HG03135 (cell line): ENCODE measurements around the gene RPP14.
"Not testable (repeated sequence)": the region's sequence is repeated elsewhere in the genome, so short reads cannot be mapped to it uniquely, and the experiment has no call there.

ENCODE experiments used
- ATAC-seq: cut with Tn5 transposase; IDR thresholded peaks from one replicate; pipeline ENCODE4 v1.9.1; 2021; ENCODE audit warnings: mild to moderate bottlenecking, moderate library complexity; ENCODE audit not compliant: unreplicated experiment

The RPP14 gene

DNA sequence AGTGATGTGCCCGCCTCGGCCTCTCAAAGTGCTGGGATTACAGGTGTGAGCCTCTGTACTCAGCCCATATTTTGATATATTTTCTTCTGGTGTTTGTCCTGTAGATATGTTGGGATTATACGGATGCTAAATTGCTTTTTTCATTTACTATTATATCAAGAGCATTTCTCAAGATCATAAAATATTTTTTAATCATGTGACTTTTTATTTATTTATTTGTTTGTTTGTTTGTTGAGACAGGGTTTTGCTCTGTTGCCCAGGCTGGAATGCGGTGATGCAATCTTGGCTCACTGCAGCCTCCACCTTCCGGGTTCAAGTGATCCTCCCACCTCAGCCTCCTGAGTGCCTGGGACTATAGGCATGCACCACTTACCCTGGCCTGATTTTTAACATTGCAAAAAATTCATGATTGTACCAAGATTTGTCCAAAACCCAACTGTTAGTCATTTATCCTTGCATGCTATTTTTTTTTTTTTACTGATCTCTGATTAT, 23.9 kb downstream of the RPP14 start:
- no peak for ATAC-seq

DNA sequence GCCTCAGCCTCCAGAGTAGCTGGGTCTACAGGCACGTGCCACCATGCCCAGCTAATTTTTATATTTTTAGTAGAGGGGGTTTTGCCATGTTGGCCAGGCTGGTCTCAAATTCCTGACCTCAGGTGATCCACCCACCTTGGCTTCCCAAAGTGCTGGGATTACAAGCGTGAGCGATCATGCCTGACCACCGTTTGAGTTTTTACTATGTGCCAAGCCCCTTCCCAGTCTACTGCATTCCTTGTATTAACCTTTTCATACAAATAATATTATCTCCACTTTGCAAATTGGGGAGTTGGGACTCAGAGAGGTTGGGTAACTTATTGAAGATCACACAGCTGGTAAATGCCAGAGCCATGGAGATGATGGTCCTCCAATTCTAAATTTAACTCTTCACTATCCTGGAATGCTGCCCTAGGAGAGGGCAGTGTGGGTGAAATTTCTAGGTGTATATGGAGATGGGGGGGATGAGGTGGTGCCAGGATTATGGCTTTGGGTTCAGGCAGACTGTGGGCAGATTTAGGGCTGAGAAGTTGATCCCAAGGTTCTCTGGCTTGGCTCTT, 25.6 kb downstream of the RPP14 start:
- ATAC-seq: no peak

DNA sequence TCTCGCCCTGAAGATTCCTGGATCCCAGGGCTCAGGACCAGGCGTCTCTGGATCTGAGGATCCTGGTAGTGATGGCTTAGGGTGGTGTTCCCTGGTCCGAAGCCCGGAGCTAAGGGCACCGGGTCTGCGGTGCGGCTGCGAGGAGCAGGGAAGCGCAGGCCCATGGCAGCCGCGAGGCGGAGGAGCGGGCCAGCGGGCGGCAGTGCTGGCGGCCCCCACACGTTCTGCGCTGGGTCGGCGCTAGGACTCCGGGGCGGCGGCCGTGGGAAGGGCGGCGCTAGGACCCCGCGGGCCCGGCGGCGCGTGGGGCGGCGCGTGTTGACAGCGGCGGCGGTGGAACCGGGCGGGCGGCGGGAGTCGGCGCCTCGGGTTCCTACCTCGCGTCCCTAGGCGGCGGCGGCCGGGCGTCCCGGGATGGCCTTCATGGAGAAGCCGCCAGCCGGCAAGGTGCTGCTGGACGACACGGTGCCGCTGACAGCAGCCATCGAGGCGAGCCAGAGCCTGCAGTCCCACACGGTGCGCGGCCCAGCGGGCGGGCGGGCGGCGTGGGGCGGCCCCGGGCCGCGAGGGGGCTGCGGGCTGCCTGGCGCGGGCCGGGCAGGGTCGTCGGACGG, 26.6 kb downstream of the RPP14 start, which contains the start of gene PXK:
Gene PXK, plus strand, starts transcription at position 318 of the 614 bp plus-strand sequence. Its CDS starts 97 bp downstream, at position 415.
- peak; percentile 87 for ATAC-seq

DNA sequence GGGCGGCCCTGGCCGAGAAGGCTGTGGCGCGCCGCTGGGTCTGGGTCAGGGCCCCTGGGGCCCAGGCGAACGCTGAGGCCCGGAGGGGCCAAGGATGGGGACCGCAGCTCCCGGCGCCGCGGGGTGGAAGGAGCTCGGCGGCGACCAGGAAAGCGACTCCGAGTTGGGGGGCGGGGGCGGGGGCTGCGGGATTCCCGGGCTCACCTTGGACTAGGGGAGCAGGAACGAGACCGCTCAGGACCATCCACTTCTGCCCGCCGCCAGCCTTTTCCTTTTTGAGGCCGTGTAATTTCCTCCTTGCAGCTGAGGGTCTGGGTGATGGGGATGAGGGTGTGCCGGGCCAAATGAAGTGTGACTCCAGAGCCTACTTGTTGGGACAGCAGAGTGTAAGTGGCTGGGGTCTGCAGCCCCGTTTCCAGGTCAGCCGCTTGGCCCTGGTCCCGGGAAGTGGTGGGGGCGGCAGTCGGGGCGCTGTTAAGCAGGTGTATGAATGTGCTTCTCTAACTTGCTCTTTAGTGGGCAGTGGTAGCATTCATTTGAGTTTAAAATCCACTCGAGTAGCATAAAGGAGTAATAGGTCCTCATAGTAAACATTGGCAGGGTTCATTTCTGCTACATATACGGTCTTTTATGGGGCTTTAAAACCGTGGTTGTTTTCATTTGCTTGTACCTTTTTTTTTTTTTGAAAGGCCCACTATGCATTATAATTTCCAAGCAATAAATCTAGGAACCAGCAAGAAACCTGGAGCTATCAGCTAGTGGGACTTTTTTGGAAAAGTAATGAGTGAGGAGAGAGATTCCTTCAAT, 27.4 kb downstream of the RPP14 start:
- peak; percentile 33 for ATAC-seq

DNA sequence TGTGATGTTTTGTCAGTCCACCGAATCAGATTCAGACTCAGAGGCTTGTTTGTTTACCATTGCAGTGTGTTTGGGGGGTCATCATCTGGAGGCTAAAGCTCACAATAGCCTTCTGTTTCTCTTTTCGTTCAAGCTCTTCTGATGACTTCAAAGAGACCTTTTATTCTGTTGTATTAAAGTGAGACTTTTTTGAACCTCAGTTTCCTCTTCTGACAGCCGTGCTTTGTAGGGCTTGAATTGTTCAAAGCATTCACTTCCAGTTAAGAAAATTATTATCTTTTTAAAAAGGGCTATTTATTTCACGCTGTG, 27.9 kb downstream of the RPP14 start:
- ATAC-seq: no peak

DNA sequence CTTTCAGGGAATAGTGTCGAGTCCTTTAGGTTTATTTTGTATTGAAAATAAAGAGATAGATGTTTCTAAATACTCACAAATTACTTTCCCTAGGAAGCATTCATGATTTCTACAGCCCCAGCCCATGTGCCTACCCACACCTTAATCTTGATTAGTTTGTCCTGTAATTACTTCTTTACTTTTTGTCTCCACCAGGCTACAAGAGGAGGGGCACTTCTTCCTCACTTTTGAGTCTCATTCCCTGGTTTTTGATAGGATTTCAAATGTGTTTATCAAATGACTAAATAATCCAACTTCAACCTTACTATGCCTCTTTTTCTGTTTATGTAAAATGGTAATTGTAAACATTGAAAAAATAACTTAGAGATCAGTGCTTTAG, 28.4 kb downstream of the RPP14 start:
- ATAC-seq: no peak

DNA sequence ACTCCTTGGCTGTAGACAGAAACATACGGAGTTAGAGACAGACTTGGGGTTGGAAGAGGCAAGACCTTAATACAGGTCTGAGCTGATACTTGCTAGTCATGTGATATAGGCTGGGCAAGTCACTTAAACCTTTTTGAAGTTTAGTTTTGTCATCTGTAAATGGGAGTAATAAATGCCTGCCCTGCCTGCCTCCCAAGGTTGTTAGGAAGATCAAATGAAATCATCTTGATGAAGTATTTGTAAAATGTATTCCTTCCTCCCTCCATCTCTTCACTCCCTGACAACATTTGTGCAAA, 29.6 kb downstream of the RPP14 start:
- no peak for ATAC-seq

DNA sequence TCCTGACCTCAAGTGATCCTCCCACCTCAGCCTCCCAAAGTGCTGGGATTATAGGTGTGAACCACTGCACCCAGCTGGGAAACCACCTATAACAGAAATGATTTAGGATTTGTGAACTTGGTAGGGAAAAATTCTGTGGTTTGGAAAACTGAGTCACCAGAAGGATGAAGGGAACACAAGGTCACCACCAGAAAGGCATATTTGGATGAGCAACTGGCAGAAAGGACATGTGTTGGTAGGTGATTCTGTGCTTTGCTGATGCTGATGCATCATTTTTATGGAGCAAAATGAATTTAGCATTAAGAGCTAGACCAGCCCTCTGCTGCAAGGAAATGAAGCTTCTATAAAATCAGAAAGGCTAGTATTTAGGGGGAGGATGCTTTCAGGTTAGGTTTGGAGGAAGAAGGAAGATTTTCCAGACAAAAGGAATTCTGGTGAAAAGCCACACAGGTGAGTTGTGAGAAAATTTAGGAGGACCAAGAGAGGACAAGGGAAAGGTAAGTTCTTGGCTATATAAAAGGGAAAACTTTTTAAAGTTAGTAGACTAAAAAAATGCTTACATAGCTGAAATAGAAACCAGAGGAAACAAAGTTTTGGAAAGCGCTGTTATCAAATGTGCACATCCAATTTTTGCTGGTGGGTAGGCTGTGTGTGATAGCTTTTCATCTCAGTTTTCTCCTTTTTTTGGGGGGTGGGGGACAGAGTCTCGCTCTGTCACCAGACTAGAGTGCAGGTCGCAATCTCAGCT, 30.3 kb downstream of the RPP14 start:
- ATAC-seq: no peak

DNA sequence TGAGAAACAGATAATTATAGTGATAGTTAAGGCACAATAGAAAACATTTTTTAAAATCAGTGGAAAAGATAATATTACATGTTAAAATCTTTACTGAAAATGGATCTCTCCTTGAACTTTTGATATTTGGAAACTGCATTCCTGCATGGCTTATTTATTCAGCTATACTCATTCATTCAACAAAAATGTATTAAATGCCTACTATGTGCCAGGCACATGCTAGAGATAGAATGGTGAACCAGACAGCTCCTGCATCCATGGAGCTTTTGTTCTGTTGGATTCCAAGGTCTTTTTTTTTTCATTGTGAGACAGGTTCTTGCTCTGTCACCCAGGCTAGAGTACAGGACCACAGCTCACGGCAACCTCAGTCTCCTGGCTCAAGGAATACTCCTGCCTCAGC, 31.1 kb downstream of the RPP14 start:
- ATAC-seq: no peak

DNA sequence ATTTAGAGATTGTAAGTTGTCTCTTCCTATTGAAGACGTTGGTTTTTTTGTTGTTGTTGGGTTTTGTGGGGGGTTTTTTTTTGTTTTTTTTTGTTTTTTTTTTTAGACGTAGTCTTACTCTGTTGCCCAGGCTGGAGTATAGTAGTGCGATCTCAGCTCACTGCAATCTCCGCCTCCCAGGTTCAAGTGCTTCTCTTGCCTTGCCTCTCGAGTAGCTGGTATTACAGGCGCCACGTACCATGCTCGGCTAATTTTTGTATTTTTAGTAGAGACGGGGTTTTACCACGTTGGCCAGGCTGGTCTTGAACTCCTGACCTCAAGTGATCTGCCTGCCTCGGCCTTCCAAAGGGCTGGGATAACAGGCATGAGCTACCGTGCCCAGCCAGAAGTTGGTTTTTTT, 33.1 kb downstream of the RPP14 start:
- not testable (repeated sequence) for ATAC-seq

DNA sequence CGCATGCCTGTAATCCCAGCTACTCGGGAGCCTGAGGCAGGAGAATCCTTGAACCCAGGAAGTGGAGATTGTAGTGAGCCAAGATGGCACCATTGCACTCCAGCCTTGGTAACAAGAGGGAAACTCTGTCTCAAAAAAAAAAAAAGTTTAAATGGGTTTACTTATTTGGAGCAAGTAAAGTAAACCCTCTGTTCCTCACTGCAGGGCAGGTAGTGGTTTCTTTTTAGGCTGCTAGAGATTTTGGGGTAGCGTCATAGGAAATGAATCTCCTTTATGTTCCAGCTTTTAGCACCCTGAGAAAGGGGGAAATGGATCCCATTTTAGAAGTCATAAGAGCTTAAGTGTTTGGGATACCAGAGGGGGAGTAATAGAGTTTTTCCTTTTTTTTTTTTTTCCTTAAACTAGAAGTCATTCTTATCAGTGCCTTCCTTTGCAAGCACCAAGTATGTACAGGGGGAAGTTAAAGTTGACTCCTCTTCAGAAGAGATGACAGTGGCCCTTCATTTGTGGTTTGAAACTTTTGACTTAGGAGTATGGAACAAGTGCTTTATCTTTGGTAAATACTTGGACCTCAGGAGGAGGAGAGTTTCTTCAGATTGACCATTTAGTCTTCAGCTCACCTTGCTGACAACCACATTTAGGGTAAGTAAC, 34.7 kb downstream of the RPP14 start:
- ATAC-seq: no peak

DNA sequence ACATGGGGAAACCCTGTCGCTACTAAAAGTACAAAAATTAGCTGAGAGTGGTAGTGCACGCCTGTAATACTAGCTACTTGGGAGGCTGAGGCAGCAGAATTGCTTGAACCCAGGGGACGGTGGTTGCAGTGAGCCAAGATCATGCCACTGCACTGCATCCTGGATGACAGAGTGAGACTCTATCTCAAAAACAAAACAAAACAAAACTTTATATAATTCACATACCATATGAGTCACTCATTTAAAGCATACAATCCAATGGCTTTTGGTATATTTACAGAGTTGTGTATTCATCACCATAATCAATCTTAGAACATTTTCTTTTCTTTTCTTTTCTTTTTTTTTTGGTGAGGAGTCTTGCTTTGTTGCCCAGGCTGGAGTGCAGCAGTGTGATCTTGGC, 35.3 kb downstream of the RPP14 start:
- ATAC-seq: no peak

DNA sequence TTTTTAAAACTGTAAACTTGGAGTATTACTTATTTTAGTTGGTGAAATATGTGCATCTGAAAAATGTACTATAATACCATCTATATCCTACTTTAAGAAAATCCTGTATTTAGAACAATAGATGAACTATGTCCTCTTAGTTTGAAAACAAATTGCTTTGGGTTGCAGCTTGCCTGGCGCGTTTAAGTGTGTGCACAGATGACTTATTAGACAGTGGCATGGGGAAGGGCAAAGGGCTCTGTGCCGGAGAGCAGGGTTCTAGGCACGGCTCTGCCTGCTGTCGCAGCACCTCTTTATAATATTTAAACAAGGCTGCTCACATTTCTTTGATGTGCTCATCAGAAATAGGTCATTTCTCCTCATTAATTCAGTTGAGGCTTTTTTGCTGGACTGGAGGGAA, 36.6 kb downstream of the RPP14 start:
- no peak for ATAC-seq

DNA sequence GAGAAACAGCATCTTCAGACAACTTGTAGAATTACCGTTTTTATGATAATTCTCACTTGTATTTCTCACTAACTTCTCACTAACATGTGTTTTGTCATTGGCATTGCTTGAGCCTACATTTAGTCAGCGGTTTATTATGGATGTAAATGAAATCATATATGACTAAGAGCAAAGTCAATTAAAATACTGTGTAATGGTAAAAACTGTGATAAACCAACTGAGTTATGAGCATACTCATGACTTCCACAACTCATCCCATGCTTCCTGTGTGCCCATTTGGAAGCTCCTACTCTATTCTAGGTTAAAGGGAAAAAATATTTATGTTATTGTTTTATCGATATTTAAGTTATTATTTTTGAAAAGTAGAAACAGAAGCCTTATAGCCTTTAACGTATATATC, 39.4 kb downstream of the RPP14 start:
- ATAC-seq: no peak

DNA sequence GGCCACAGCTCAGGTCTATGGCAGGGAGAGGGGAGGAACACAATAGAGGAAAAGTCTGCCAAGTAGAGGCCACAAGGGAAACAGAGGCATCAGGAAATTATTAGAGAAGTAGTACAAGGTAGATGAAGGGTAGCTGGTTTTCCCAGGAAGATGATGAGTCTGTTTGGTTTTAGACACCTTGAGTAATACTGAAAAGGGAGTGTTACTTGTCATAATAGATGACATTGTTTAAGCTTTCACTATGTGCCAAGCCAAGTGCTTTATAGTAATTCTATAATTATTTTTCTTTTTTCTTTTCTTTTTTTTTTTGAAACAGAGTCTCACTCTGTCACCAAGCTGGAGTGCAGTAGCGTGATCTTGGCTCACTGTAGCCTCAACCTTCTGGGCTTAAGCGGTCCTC, 40.3 kb downstream of the RPP14 start:
- ATAC-seq: no peak

DNA sequence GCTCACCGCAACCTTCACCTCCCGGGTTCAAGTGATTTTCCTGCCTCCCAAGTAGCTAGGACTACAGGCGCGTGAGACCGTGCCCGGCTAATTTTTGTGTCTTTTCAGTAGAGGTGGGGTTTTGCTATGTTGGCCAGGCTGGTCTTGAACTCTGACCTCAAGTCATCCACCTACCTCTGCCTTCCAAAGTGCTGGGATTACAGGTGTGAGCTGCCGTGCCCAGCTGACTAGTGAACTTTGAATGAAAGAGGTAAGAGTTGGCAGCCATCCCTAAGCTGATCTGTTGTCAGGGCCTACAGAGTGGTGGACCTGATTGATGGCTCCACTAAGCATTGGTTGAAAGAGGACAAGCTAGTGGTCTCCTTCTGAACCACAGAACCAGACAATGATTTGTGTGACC, 41.9 kb downstream of the RPP14 start:
- ATAC-seq: no peak

DNA sequence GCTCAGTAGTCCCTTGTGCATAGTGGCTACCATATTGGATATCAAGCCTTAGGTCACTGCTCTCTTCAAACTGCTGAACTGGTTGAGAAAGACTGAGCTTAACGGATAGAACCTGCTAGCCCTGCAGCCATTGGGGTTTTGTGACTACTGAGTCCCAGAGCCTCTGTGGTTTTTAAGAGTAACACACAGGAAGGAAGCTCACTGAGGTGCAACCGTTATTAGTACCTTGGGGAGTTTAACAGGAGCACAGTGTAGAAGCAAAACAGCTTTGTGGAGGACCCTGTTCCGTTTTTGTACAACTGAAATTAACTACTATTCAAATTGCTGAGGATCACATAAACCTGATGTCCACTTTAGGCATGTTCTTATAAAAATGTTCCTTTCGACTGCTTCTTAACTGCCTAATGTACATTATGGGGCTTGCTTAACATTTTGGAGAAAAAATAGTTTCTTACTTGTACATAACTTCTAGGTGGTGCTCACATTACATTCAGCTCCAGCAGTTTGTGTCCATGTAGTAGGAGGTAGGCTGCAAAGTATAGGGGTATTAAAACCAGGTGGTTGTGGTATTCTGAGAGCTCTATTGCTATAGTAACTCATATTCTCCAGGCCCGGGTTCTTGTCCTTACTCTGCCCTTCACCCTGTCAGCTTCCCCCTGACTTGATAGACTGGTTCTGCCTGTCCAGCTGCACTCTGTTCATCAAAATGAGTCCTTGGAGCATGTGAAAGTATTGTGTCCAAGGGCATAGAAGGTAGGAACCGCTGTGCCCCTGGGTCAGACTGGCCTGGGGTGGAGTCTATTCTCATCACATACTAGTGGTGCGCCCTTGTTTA, 44.0 kb downstream of the RPP14 start:
- ATAC-seq: peak; percentile 84

DNA sequence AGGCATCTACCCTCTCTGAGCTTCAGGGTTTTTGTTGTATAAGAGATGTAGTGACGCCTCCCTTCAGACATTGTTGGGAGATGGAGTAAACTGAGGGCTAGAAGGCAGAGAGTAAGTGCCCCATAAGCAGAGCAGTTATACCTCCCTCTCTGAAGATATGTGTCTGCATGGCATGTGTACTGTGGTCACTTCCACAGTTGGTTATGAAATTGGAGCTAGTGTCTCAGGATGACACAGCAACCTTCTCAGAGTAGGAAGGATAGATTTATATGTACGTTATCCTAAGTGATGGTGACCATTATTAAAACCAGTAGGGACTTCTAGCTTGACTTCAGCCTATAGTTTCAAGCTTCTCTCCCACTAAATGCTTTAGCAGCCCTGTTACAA, 44.6 kb downstream of the RPP14 start:
- ATAC-seq: no peak

DNA sequence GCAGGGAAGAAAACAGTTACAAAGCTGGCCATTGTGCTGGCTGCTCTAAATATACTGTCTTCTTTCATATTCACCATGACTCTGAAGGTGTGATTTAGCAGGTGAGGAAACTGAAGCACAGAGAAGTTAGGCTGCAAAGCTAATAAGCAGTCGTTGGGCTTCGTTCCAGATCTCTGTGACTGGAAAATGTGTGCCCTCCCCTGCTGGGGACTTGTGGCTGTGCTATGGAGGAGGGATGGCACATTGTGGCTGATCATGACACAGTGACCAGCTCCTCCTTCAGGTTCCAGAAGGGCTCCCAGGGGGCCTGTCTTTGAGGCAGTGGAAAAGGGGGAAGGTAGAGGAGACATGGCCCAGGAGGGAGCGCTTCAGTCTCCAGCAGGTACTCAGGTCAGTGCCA, 45.9 kb downstream of the RPP14 start:
- ATAC-seq: no peak

DNA sequence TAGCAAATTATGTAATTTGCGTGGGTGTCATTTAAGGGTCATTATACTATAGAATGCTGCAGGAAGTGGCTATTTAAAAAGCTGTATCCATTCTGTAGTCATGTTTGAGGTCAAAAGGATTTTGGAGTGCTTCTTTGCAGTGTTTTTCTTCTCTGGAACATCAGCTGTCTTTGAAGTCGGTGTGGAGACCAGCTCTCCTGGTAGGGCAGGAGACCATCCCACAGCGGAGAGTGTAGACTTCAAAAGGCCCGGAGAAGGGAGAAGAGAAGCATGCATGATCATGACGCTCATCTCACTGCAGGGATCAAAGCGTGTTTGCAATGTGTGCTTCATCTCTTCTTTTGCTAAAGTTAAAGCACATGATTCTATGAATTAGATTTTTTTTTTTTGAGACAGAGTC, 46.6 kb downstream of the RPP14 start:
- ATAC-seq: no peak
